Neural crest cell (in vitro differentiated cells): Measurements from ENCODE around the gene TRAPPC3. TPM values are rescaled to one million over a fixed set of nuclear protein-coding genes. Genes with fewer than 3 reads are reported as not detected.
"Not testable (repeated sequence)": the region's sequence is repeated elsewhere in the genome, so short reads cannot be mapped to it uniquely, and the experiment has no call there.

Source experiments
- DNase-seq: peaks from one replicate; pipeline ENCODE4 v3.0.0; 2021; ENCODE audit warnings: low read depth, mixed read lengths, low spot score
- H3K27ac Mint-ChIP-seq: one replicate; pipeline ENCODE4 v1.8.0; 2021; ENCODE audit warnings: mild to moderate bottlenecking, mixed read lengths; ENCODE audit not compliant: unreplicated experiment
- H3K27me3 Mint-ChIP-seq: 2 replicates; pipeline ENCODE4 v1.8.0; 2021; ENCODE audit warnings: low read depth, mild to moderate bottlenecking, mixed read lengths
- H3K36me3 Mint-ChIP-seq: 2 replicates; pipeline ENCODE4 v1.8.0; 2021; ENCODE audit warnings: low read depth, mild to moderate bottlenecking, mixed read lengths
- H3K4me1 Mint-ChIP-seq: 2 replicates; pipeline ENCODE4 v1.8.0; 2021; ENCODE audit warnings: mixed read lengths
- H3K4me3 Mint-ChIP-seq: one replicate; pipeline ENCODE4 v1.8.0; 2021; ENCODE audit warnings: mild to moderate bottlenecking, mixed read lengths
- H3K9me3 Mint-ChIP-seq: 2 replicates; pipeline ENCODE4 v1.8.0; 2021; ENCODE audit warnings: mixed read lengths
- CTCF ChIP-seq: fragments of 200-600 bp; sonication (generic); conservative IDR thresholded peaks from 2 replicates; pipeline ENCODE4 v1.5.0; 2021; ENCODE audit warnings: antibody characterized with exemption, mild to moderate bottlenecking
- total RNA-seq: library from RNA; stranded (reverse); gene quantifications from 2 replicates; pipeline ENCODE4 v1.2.1, GENCODE V29; 2021

TRAPPC3 gene
- total RNA-seq, 1 donor from 2014 or later = 52.8 TPM

DNA sequence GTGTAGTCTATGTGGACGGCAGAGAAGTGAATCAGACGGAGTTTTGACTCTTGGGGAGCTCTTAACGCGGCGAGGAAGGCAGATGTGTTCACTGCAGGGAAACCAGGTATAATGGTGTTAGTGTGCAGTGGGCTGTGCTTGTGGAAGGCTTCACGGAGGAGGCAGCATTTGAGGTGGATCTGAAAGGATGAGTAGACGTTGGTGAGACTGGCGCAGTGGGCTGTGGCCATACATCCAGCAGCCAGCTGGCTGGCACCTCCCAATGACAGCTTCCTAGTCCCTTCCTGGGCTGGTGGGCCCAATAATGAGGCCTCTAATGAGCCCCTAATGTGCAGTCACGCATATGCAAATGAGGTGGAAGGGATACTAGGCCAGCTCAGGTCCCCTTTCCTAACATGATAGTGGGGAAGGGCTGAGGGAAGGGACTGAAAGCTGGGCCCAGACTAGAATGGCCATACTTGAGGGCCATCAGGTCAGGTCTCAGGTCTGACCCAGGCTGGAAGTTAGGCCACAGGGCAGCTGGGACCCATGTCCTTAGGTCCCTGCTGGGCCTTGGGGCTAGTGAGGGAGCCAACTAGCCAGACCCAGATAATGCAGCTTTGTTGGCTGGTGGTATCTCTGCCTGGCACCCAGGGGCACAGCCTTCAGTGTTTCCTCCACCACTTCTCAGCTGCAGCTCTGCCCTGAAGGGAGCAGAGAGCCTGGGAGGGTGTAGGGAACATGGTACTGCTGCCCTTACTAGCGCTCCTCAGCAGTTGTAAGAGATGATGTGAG lies 10.5 kb upstream of the TRAPPC3 start:
- DNase-seq = no peak
- Mint-ChIP-seq H3K9me3 (no peaks in the 10 kb centered on the region), H3K27me3 (no peaks in the 10 kb centered on the region), H3K4me3 (peak overlapping the region; percentile 91), H3K27ac (peak overlapping the region; percentile 5), H3K36me3 (peaks cover 7% of the 10 kb centered on the region), H3K4me1 (peaks cover 66% of the 10 kb centered on the region)
- no peak for TF ChIP-seq CTCF

DNA sequence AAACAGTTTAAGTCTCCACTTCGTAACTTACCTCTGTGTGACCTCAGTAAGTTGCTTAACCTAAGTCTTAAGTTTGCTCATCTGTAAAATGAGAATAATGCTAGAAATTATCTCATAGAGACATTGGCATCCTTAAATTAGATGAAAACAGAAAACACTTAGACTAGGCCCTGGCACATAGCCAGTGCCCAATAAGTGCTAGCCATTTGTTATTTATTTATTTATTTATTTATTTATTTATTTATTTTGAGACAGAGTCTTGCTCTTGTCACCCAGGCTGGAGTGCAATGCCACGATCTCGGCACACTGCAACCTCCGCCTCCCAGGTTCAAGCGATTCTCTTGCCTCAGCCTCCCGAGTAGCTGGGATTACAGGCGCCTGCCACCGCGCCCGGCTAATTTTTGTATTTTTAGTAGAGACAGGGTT lies 9.6 kb upstream of the TRAPPC3 start:
- H3K27me3 Mint-ChIP-seq, DNase-seq, H3K9me3 Mint-ChIP-seq, H3K36me3 Mint-ChIP-seq, H3K27ac Mint-ChIP-seq: not testable (repeated sequence)
- Mint-ChIP-seq H3K4me3 (peak overlapping the region; percentile 95), H3K4me1 (peaks cover 70% of the 10 kb centered on the region)

- peaks cover 75% of the 10 kb centered on the region for H3K4me1 Mint-ChIP-seq
- no peak for DNase-seq
- H3K27ac Mint-ChIP-seq = peak overlapping the region; percentile 27
- peaks cover 4% of the 10 kb centered on the region for H3K36me3 Mint-ChIP-seq
- H3K4me3 Mint-ChIP-seq = peak overlapping the region; percentile 95
- no peaks in the 10 kb centered on the region for H3K27me3 Mint-ChIP-seq
- TF ChIP-seq CTCF = no peak
- no peaks in the 10 kb centered on the region for H3K9me3 Mint-ChIP-seq
Observed at GRCh38 chr1:36157973-36158826, 8.9 kb upstream of the TRAPPC3 start.

DNA sequence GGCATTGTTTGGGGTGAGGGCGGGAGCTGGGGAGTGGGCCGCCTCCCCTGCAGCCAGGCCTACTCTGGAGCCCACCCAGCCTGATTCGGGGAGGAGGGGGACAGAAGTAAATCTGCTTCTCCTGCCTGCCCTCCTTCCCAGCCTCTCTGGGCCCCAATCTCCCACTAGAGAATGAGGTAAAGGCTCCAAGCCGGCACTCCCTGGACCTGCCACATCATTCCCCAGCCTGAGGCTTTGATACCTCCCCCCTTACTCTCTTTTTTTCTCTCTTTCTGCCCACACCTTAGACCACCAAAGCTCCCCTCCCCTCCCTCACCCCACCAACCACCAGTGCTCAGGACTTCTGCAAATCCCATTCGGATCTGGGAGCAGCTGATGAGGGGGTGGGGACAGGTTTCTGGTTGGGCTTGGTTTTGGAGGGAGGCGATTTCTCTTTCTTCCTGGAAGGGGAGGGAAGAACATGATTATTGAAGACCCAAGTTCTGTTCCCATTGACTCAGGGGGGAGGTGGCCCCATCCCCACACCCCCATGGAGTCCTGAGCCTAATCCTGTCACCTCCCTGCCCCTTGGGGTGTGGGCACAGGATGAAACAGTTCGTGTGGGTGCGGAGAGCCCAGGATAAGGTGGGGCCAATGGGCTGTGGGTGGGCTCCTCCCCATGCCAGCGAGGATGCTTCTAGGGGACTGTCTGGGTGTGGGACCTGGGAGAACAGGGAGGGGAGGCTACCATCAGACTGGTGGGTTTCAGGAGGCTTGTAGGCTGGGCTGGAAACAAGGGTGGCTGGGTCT lies 8.0 kb upstream of the TRAPPC3 start:
- Mint-ChIP-seq H3K4me3 (peak overlapping the region; percentile 95), H3K27ac (peak overlapping the region; percentile 87), H3K9me3 (no peaks in the 10 kb centered on the region), H3K27me3 (no peaks in the 10 kb centered on the region), H3K4me1 (peaks cover 72% of the 10 kb centered on the region), H3K36me3 (peaks cover 4% of the 10 kb centered on the region)
- TF ChIP-seq CTCF = no peak
- no peak for DNase-seq

DNA sequence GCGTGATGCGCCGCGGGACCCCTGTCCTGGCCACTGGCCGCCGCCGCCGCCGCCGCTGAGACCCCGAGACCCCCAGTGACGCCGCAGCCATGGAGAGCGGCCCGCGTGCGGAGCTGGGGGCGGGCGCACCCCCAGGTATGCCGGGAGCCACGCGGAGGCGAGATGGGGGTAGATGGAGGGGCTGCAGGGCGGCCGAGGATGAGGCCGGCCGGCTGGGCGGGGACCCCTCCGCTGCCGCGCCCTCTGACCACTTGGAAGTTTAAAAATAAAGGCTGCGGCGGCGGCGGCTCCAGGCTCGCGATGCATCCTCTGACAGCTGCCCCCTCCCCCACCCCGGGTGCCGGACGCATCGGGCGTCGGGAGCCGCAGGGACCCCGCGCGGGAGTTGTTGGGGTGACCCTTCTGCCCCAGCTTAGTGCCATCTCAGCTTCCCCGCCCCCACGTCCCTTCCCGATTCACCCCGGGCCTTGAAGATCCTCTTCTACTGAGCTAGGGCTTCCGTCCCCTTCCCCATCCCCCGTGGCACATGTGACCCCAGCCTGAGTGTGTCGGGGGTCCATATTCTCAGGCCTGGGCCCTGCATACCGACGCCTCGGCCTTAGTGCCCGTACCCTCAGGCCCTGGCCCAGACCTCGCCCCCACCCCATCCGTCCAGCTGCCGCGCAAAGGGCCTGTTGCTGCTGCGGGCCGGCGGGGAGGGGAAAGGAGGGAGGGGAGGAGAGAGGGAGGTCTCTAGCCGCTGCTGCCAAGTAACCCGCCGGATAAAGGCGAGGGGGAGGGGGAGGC lies 7.2 kb upstream of the TRAPPC3 start:
- DNase-seq = peak; percentile 74
- Mint-ChIP-seq H3K4me1 (peaks cover 72% of the 10 kb centered on the region), H3K27me3 (no peaks in the 10 kb centered on the region), H3K4me3 (peak overlapping the region; percentile 95), H3K36me3 (peaks cover 4% of the 10 kb centered on the region), H3K9me3 (no peaks in the 10 kb centered on the region), H3K27ac (peak overlapping the region; percentile 98)
- no peak for TF ChIP-seq CTCF
